HCT116 (cell line): ENCODE measurements around the gene IL11RA. TPM values are rescaled to one million over a fixed set of nuclear protein-coding genes. Genes with fewer than 3 reads are reported as not detected.

Experiments used
- ATAC-seq: fragments of 200-7000 bp; cut with Tn5 transposase; 2 replicates; pipeline ENCODE4 v1.9.1; 2020; ENCODE audit warnings: mild to moderate bottlenecking, moderate library complexity
- BruUV-seq: library from RNA; stranded (reverse); fragments of 400-500 nt; replicated peaks from 2 replicates; lab custom pipeline; 2021; lab: Mats Ljungman, UMichigan
- CTCF ChIA-PET: fragments of 300-600 bp; sonication (Branson Sonifier 250); formaldehyde crosslinking; loops from one replicate; lab custom pipeline; 2021; ENCODE audit warnings: antibody characterized with exemption; lab: Charles Lee
- POLR2A ChIA-PET: fragments of 300-600, 350-600 bp; sonication (Branson Sonifier 250); formaldehyde crosslinking; loops from one replicate; lab custom pipeline; 2021; ENCODE audit warnings: antibody characterized with exemption; lab: Charles Lee
- RAD21 ChIA-PET, 2 experiments: fragments of 300-600 bp; sonication (Branson Sonifier 250); formaldehyde crosslinking; loops; one replicate each; lab custom pipeline; 2023; ENCODE audit warnings: low total read pairs in 2 of 2; ENCODE audit not compliant: uncharacterized antibody in 2 of 2, unreplicated experiment in 2 of 2, low non-redundant PET in 1 of 2; lab: Charles Lee
- DNase-seq: peaks from one replicate; pipeline ENCODE4 v3.0.0-alpha.2; 2010; ENCODE audit warnings: low read depth, low spot score
- H2AFZ ChIP-seq: fragments of 200-600 bp; shearing (Covaris generic), sonication (generic); 2 replicates; pipeline ENCODE4 v1.6.1; 2017; ENCODE audit warnings: low read depth, mixed run types, mixed read lengths, antibody characterized with exemption, low read length; ENCODE audit not compliant: poor library complexity, severe bottlenecking
- H3K27ac ChIP-seq: 2 replicates; pipeline ENCODE4 v1.5.1; 2012; ENCODE audit warnings: low read depth, low read length
- H3K27me3 ChIP-seq: fragments of 200-600 bp; sonication (generic); 2 replicates; pipeline ENCODE4 v1.6.1; 2016; ENCODE audit warnings: mixed run types, low read length, mixed read lengths; ENCODE audit not compliant: insufficient read depth
- H3K36me3 ChIP-seq, 2 experiments: fragments of 200-500 bp in 1 of 2; fragments of 200-600 bp in 1 of 2; sonication (Bioruptor generic) in 1 of 2; sonication (generic) in 1 of 2; 2 replicates each; pipeline versions ENCODE4 v1.5.1 to v1.6.1; 2014 to 2016; ENCODE audit warnings: low read length in 2 of 2, inconsistent platforms in 1 of 2, mixed read lengths in 1 of 2, mixed run types in 1 of 2; ENCODE audit not compliant: insufficient read depth in 2 of 2, control insufficient read depth in 1 of 2
- H3K4me1 ChIP-seq, 2 experiments: fragments of 200-600 bp in 1 of 2; sonication (generic) in 1 of 2; 2 replicates each; pipeline versions ENCODE4 v1.5.1 to v1.6.1; 2012 to 2017; ENCODE audit warnings: low read length in 2 of 2, inconsistent platforms in 1 of 2, mild to moderate bottlenecking in 1 of 2, mixed read lengths in 1 of 2, mixed run types in 1 of 2, moderate library complexity in 1 of 2; ENCODE audit not compliant: insufficient read depth in 2 of 2, control insufficient read depth in 1 of 2
- H3K4me2 ChIP-seq: fragments of 200-600 bp; sonication (generic); 2 replicates; pipeline ENCODE4 v1.6.1; 2017; ENCODE audit warnings: mixed run types, low read length, mixed read lengths
- H3K4me3 ChIP-seq, 2 experiments: fragments of 200-600 bp in 1 of 2; sonication (generic) in 1 of 2; replicated peaks in 1 of 2; 2 replicates each; pipeline ENCODE4 v1.5.1; 2011 to 2016; ENCODE audit warnings: low read length in 2 of 2, control low read depth in 1 of 2, low read depth in 1 of 2, mild to moderate bottlenecking in 1 of 2, mixed read lengths in 1 of 2, mixed run types in 1 of 2
- H3K79me2 ChIP-seq: fragments of 200-600 bp; sonication (generic); 2 replicates; pipeline ENCODE4 v1.6.1; 2017; ENCODE audit warnings: mild to moderate bottlenecking, mixed run types, low read length, moderate library complexity, mixed read lengths; ENCODE audit not compliant: insufficient read depth
- H3K9ac ChIP-seq: fragments of 200-600 bp; sonication (generic); 2 replicates; pipeline ENCODE4 v1.6.1; 2016; ENCODE audit warnings: low read length, mixed read lengths
- H3K9me2 ChIP-seq: fragments of 200-600 bp; sonication (generic), shearing (Covaris generic); 2 replicates; pipeline ENCODE4 v1.6.1; 2017; ENCODE audit warnings: mixed run types, mild to moderate bottlenecking, moderate library complexity; ENCODE audit not compliant: insufficient read depth
- H3K9me3 ChIP-seq, 2 experiments: fragments of 200-500 bp in 1 of 2; fragments of 200-600 bp in 1 of 2; sonication (Bioruptor generic) in 1 of 2; sonication (generic) in 1 of 2; 2 replicates each; pipeline ENCODE4 v1.6.1; 2014 to 2017; ENCODE audit warnings: low read length in 2 of 2, mixed read lengths in 2 of 2, inconsistent platforms in 1 of 2, low read depth in 1 of 2, mild to moderate bottlenecking in 1 of 2, mixed run types in 1 of 2, moderate library complexity in 1 of 2; ENCODE audit not compliant: control insufficient read depth in 1 of 2, insufficient read depth in 1 of 2
- H4K20me1 ChIP-seq: fragments of 200-600 bp; sonication (generic), shearing (Covaris generic); 2 replicates; pipeline ENCODE4 v1.6.1; 2017; ENCODE audit warnings: mixed run types, mild to moderate bottlenecking, moderate library complexity; ENCODE audit not compliant: insufficient read depth
- ATF3 ChIP-seq: IDR thresholded peaks from 2 replicates; pipeline ENCODE4 v1.6.1; 2012
- CEBPB ChIP-seq: IDR thresholded peaks from 2 replicates; pipeline ENCODE4 v1.6.1; 2012; ENCODE audit warnings: low read depth
- EGR1 ChIP-seq: IDR thresholded peaks from 2 replicates; pipeline ENCODE4 v1.6.1; 2012; ENCODE audit warnings: low read depth
- ELF1 ChIP-seq: IDR thresholded peaks from 2 replicates; pipeline ENCODE4 v1.6.1; 2012; ENCODE audit warnings: low read depth, borderline replicate concordance
- EZH2 ChIP-seq: fragments of 200-600 bp; sonication (generic); IDR thresholded peaks from 2 replicates; pipeline ENCODE4 v1.6.1; 2017; ENCODE audit warnings: antibody characterized with exemption, mixed run types
- EZH2phosphoT487 ChIP-seq: fragments of 200-600 bp; IDR thresholded peaks from 2 replicates; pipeline ENCODE4 v1.6.1; 2018; ENCODE audit warnings: antibody characterized with exemption, borderline replicate concordance
- FOSL1 ChIP-seq: IDR thresholded peaks from 2 replicates; pipeline ENCODE4 v1.6.1; 2012; ENCODE audit warnings: low read depth
- JUND ChIP-seq: IDR thresholded peaks from 2 replicates; pipeline ENCODE4 v1.6.1; 2012
- POLR2A ChIP-seq: IDR thresholded peaks from 2 replicates; pipeline ENCODE4 v1.7.0; 2011; ENCODE audit warnings: borderline replicate concordance; ENCODE audit not compliant: insufficient read depth, insufficient read length; ENCODE audit errors: extremely low read depth
- POLR2AphosphoS5 ChIP-seq: IDR thresholded peaks from 2 replicates; pipeline ENCODE4 v1.6.1; 2011; ENCODE audit warnings: mild to moderate bottlenecking, low read depth, low read length, moderate library complexity
- SIN3A ChIP-seq: IDR thresholded peaks from 2 replicates; pipeline ENCODE4 v1.6.1; 2012; ENCODE audit warnings: low read depth
- SP1 ChIP-seq: IDR thresholded peaks from 2 replicates; pipeline ENCODE4 v1.6.1; 2012; ENCODE audit warnings: low read depth
- SRF ChIP-seq: IDR thresholded peaks from 2 replicates; pipeline ENCODE4 v1.6.1; 2012; ENCODE audit warnings: low read depth
- TCF7L2 ChIP-seq: IDR thresholded peaks from 2 replicates; pipeline ENCODE4 v1.7.0; 2011; ENCODE audit warnings: borderline replicate concordance, inconsistent platforms; ENCODE audit not compliant: insufficient read depth, insufficient read length; ENCODE audit errors: extremely low read depth
- YY1 ChIP-seq: IDR thresholded peaks from 2 replicates; pipeline ENCODE4 v1.6.1; 2011; ENCODE audit warnings: low read length, low read depth, moderate library complexity, mild to moderate bottlenecking; ENCODE audit not compliant: insufficient replicate concordance; ENCODE audit errors: extremely low read depth
- ZFX ChIP-seq: fragments of 450-650 bp; IDR thresholded peaks from 2 replicates; pipeline ENCODE4 v1.6.1; 2017
- ZNF274 ChIP-seq: fragments of 200-500 bp; sonication (Bioruptor generic); IDR thresholded peaks from 2 replicates; pipeline ENCODE4 v1.6.1; 2014; ENCODE audit warnings: mild to moderate bottlenecking, low read depth, low read length, inconsistent platforms
- intact Hi-C: fragments of 100-400 bp; cut with micrococcal nuclease; formaldehyde crosslinking; loops from 2 replicates; pipeline ENCODE4 v1.10.0; 2022
- total RNA-seq: library from RNA; stranded (reverse); gene quantifications from one replicate; pipeline ENCODE4 v1.2.1, GENCODE V29; 2021; ENCODE audit not compliant: unreplicated experiment

Gene IL11RA
- total RNA-seq, 1 experiment from 2014 or later, result 10.6 TPM

DNA sequence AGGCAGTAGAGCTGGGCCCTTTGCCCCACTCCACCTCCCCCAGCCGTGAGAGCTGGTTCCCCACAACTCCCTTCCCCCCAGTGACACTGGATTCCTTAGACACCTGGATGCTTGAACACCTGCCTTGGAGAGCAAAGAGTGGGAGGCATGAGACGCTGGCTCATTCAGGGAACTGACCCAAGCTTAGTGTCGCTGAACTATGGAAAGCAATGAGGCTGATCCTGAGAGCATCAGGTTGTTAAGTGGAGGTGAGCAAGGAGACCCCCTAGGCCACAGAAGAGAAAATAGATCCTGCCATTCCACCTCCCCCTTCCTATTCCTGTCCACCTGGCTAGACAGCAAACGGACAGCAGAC is 37.1 kb downstream of the IL11RA start:
- no peaks in the 10 kb centered on the region for H3K36me3 ChIP-seq
- DNase-seq, result no peak
- TF ChIP-seq CEBPB, result no peak
- no peak for TF ChIP-seq SIN3A
- no peak for TF ChIP-seq ATF3
- TF ChIP-seq POLR2A, result no peak
- no peak for TF ChIP-seq YY1
- TF ChIP-seq SP1, result no peak
- no peak for TF ChIP-seq FOSL1
- no peak for TF ChIP-seq EZH2phosphoT487
- no peak for TF ChIP-seq TCF7L2
- TF ChIP-seq ZFX, result no peak
- no peak for TF ChIP-seq SRF
- TF ChIP-seq JUND, result no peak
- TF ChIP-seq EGR1, result no peak
- TF ChIP-seq ZNF274, result no peak
- no peak for TF ChIP-seq EZH2
- TF ChIP-seq ELF1, result no peak
- TF ChIP-seq POLR2AphosphoS5, result no peak
- TF ChIP-seq, all 23 proteins: peak for 0
- intact Hi-C loops, result no loop called here
- H2AFZ ChIP-seq, result no peak overlapping the region
- ChIA-PET POLR2A (no interaction called here), CTCF (interaction anchor here (1.6 kb wide), 1 partner anchor 13 kb away, joined by 7 read pairs; no protein-coding TSS in a partner anchor), RAD21 (no interaction called here)
- no peak overlapping the region for H3K9ac ChIP-seq
- no peaks in the 10 kb centered on the region for H3K9me3 ChIP-seq
- no peak overlapping the region for H3K4me2 ChIP-seq
- H3K9me2 ChIP-seq, result no peaks in the 10 kb centered on the region
- no peaks in the 10 kb centered on the region for H3K79me2 ChIP-seq
- no peak overlapping the region for H3K27ac ChIP-seq
- no peak for ATAC-seq
- H3K4me1 ChIP-seq, result no peaks in the 10 kb centered on the region
- H4K20me1 ChIP-seq, result no peaks in the 10 kb centered on the region
- H3K4me3 ChIP-seq, result no peak overlapping the region
- H3K27me3 ChIP-seq, result no peaks in the 10 kb centered on the region
- no TSS peak for BruUV-seq
